ENCODE data around the gene ATP6V0A1.

GRCh38 chr17:42559075-42559474 is 100.4 kb downstream of the ATP6V0A1 start:
- no peak for TF ChIP-seq CTCF (IDR thresholded peaks at IDR 0.05)
- TF ChIP-seq POLR2A (IDR thresholded peaks at IDR 0.05): no peak
- no peak for TF ChIP-seq EP300 (IDR thresholded peaks at IDR 0.05)

Data from tibial nerve (tissue), 4 donors.